ENCODE data around the gene TEPSIN.

- TF ChIP-seq POLR2A (IDR thresholded peaks at IDR 0.05) (no peak), CTCF (IDR thresholded peaks at IDR 0.05) (no peak)
These were observed 42.8 kb downstream of the TEPSIN start for GRCh38 chr17:81195941-81196495.
